Astrocyte of the spinal cord (primary cell): ENCODE measurements around the gene OTOS.
A peak's percentile ranks its signal among the peaks of the same experiment; 100 is the strongest.

Experiments
- DNase-seq: peaks from one replicate; pipeline ENCODE4 v3.0.0; 2011; ENCODE audit warnings: low read depth, low spot score
- H3K4me3 ChIP-seq: 2 replicates; pipeline ENCODE4 v1.5.1; 2011; ENCODE audit warnings: low read depth, mild to moderate bottlenecking, low read length, moderate library complexity
- CTCF ChIP-seq: IDR thresholded peaks from 2 replicates; pipeline ENCODE4 v1.5.1; 2012; ENCODE audit warnings: low read depth, mild to moderate bottlenecking, low read length, inconsistent platforms
- in situ Hi-C: cut with HindIII; loops from 2 replicates; pipeline ENCODE4 v1.10.0; 2017; ENCODE audit warnings: low sequenced_read_pairs

OTOS gene

GRCh38 chr2:240146627-240147278, 6.3 kb upstream of the OTOS start:
- no peak for DNase-seq
- TF ChIP-seq CTCF = no peak
- in situ Hi-C loops = no loop called here
- H3K4me3 ChIP-seq = no peak overlapping the region

- no peak for TF ChIP-seq CTCF
- in situ Hi-C loops = no loop called here
- H3K4me3 ChIP-seq = no peak overlapping the region
- DNase-seq = no peak
Observed at GRCh38 chr2:240146141-240146561, 5.7 kb upstream of the OTOS start.

- H3K4me3 ChIP-seq = no peak overlapping the region
- no peak for DNase-seq
- in situ Hi-C loops = no loop called here
- no peak for TF ChIP-seq CTCF
Observed at GRCh38 chr2:240145461-240145860, 5.0 kb upstream of the OTOS start.

- no peak for DNase-seq
- TF ChIP-seq CTCF = no peak
- in situ Hi-C loops = no loop called here
- H3K4me3 ChIP-seq = no peak overlapping the region
Observed at GRCh38 chr2:240144649-240145261, 4.3 kb upstream of the OTOS start.

- peak; percentile 32 for DNase-seq
- in situ Hi-C loops = no loop called here
- TF ChIP-seq CTCF = peak; percentile 93
- H3K4me3 ChIP-seq = no peak overlapping the region
Observed at GRCh38 chr2:240143801-240144648, 3.6 kb upstream of the OTOS start.

GRCh38 chr2:240143276-240143675, 2.8 kb upstream of the OTOS start:
- TF ChIP-seq CTCF = no peak
- H3K4me3 ChIP-seq = no peak overlapping the region
- in situ Hi-C loops = no loop called here
- DNase-seq = no peak
